B cell (primary cell): Measurements from ENCODE around the gene DCHS1. TPM values are rescaled to one million over a fixed set of nuclear protein-coding genes. Genes with fewer than 3 reads are reported as not detected.

Experiments used
- ATAC-seq: fragments of 200-7000 bp; cut with Tn5 transposase; one replicate; pipeline ENCODE4 v1.10.0; 2021; ENCODE audit warnings: low read depth, mild to moderate bottlenecking, moderate number of reproducible peaks, moderate library complexity
- CTCF ChIA-PET: fragments of 350-600 bp; sonication (Branson Sonifier 250); formaldehyde crosslinking; loops from one replicate; lab custom pipeline; 2021; ENCODE audit warnings: antibody characterized with exemption, inconsistent platforms; lab: Charles Lee
- POLR2A ChIA-PET: fragments of 350-600 bp; sonication (Branson Sonifier 250); formaldehyde crosslinking; loops from one replicate; lab custom pipeline; 2021; ENCODE audit warnings: antibody characterized with exemption; lab: Charles Lee
- DNase-seq: peaks from one replicate; pipeline ENCODE4 v3.0.0; 2013
- H2AFZ ChIP-seq: 2 replicates; pipeline ENCODE4 v1.6.1; 2012; ENCODE audit warnings: mild to moderate bottlenecking, low read depth, low read length; ENCODE audit not compliant: insufficient read depth, poor library complexity, severe bottlenecking
- H3K27ac ChIP-seq, 2 donors: 1 replicate in 1 of 2; 2 replicates in 1 of 2; pipeline ENCODE4 v1.5.1; 2012 to 2013; ENCODE audit warnings: low read length in 2 of 2, mild to moderate bottlenecking in 2 of 2, moderate library complexity in 1 of 2
- H3K27me3 ChIP-seq, 4 experiments: fragments of 200-600 bp in 1 of 4; sonication (generic) in 1 of 4; replicated peaks in 1 of 4; 1 replicate in 2 of 4; 2 replicates in 2 of 4; pipeline versions ENCODE4 v1.6.1 to v1.7.0; 2013 to 2016; ENCODE audit warnings: low read length in 3 of 4, mild to moderate bottlenecking in 2 of 4, mixed read lengths in 1 of 4, moderate library complexity in 1 of 4; ENCODE audit not compliant: insufficient read depth in 4 of 4, control insufficient read depth in 3 of 4; ENCODE audit errors: control extremely low read depth in 1 of 4
- H3K36me3 ChIP-seq, 2 experiments: replicated peaks in 1 of 2; 1 replicate in 1 of 2; 2 replicates in 1 of 2; pipeline versions ENCODE4 v1.6.1 to v1.7.1; 2013; ENCODE audit warnings: low read length in 1 of 2; ENCODE audit not compliant: insufficient read depth in 2 of 2, control insufficient read depth in 1 of 2; ENCODE audit errors: control extremely low read depth in 1 of 2, extremely low read depth in 1 of 2
- H3K4me1 ChIP-seq, 2 donors: fragments of 200-600 bp in 1 of 2; sonication (generic) in 1 of 2; 1 replicate in 1 of 2; 2 replicates in 1 of 2; pipeline versions ENCODE4 v1.5.1 to v1.6.1; 2013 to 2017; ENCODE audit warnings: low read length in 2 of 2; ENCODE audit not compliant: control insufficient read depth in 2 of 2, insufficient read depth in 2 of 2
- H3K4me2 ChIP-seq: replicated peaks from 2 replicates; pipeline ENCODE3; 2012; ENCODE audit warnings: mild to moderate bottlenecking, low read depth, low read length; ENCODE audit not compliant: poor library complexity, severe bottlenecking
- H3K4me3 ChIP-seq, 5 experiments: fragments of 200-600 bp in 1 of 5; sonication (generic) in 1 of 5; 1 replicate in 3 of 5; 2 replicates in 2 of 5; pipeline versions ENCODE4 v1.5.1 to v1.7.0; 2011 to 2016; ENCODE audit warnings: low read length in 4 of 5, mild to moderate bottlenecking in 4 of 5, low read depth in 2 of 5, control low read depth in 1 of 5, moderate library complexity in 1 of 5; ENCODE audit not compliant: insufficient read depth in 1 of 5; ENCODE audit errors: control extremely low read depth in 1 of 5, extremely low read depth in 1 of 5
- H3K79me2 ChIP-seq: fragments of 200-600 bp; sonication (generic); one replicate; pipeline ENCODE4 v1.6.0; 2016; ENCODE audit warnings: low read length; ENCODE audit not compliant: control insufficient read depth, insufficient read depth
- H3K9ac ChIP-seq: fragments of 200-600 bp; sonication (generic); 2 replicates; pipeline ENCODE4 v1.6.1; 2017; ENCODE audit warnings: mild to moderate bottlenecking, low read length, moderate library complexity
- H3K9me3 ChIP-seq, 3 donors: one replicate each; pipeline versions ENCODE4 v1.6.1 to v1.7.1; 2013; ENCODE audit warnings: low read length in 2 of 3; ENCODE audit not compliant: control insufficient read depth in 2 of 3, insufficient read depth in 1 of 3; ENCODE audit errors: control extremely low read depth in 1 of 3
- H4K20me1 ChIP-seq: 2 replicates; pipeline ENCODE4 v1.6.0; 2012; ENCODE audit warnings: mild to moderate bottlenecking, low read length; ENCODE audit not compliant: insufficient read depth, control insufficient read depth, poor library complexity, severe bottlenecking
- H3K27ac Mint-ChIP-seq: one replicate; pipeline ENCODE4 v1.8.0; 2021; ENCODE audit warnings: mixed read lengths
- H3K27me3 Mint-ChIP-seq: one replicate; pipeline ENCODE4 v1.8.0; 2021; ENCODE audit warnings: mixed read lengths
- H3K4me1 Mint-ChIP-seq: one replicate; pipeline ENCODE4 v1.8.0; 2021; ENCODE audit warnings: mixed read lengths
- H3K4me3 Mint-ChIP-seq: one replicate; pipeline ENCODE4 v1.8.0; 2021; ENCODE audit warnings: mixed read lengths
- H3K9me3 Mint-ChIP-seq: one replicate; pipeline ENCODE4 v1.8.0; 2022; ENCODE audit warnings: mixed read lengths; ENCODE audit not compliant: insufficient read depth
- CTCF ChIP-seq: fragments of 200-600 bp; IDR thresholded peaks from one replicate; pipeline ENCODE4 v1.8.0; 2022; ENCODE audit warnings: antibody characterized with exemption, mild to moderate bottlenecking
- EZH2 ChIP-seq: IDR thresholded peaks from 2 replicates; pipeline ENCODE4 v1.6.1; 2012; ENCODE audit warnings: borderline replicate concordance, low read depth, mild to moderate bottlenecking, moderate library complexity, low read length; ENCODE audit not compliant: insufficient read depth, poor library complexity, severe bottlenecking
- WGBS: methylation state at CpG from one replicate; pipeline ENCODE4 v1.1.5; 2013; ENCODE audit warnings: missing lambda C conversion rate; ENCODE audit not compliant: insufficient coverage; 5-methylcytosine and 5-hydroxymethylcytosine counted together
- intact Hi-C: fragments of 100-400 bp; cut with micrococcal nuclease; formaldehyde crosslinking; loops from one replicate; pipeline ENCODE4 v1.10.0; 2022
- polyA plus RNA-seq: library from polyadenylated mRNA; depleted of rRNA; stranded (reverse); fragments of >200 nt; gene quantifications from 2 replicates; pipeline ENCODE4 v1.2.3, GENCODE V29; 2012
- total RNA-seq, 2 donors: library from RNA; stranded (reverse); fragments of 120-200 nt in 1 of 2; gene quantifications; 1 replicate in 1 of 2; 2 replicates in 1 of 2; pipeline versions ENCODE4 v1.2.3 to v1.2.4, GENCODE V29; 2013 to 2022

Gene DCHS1
- total and polyA plus RNA-seq, 2 donors (not counting 1 experiment from before 2014, with no cell fraction given): 0.31 to 0.84 TPM

GRCh38 chr11:6656936-6657335 lies 1.3 kb upstream of the DCHS1 start:
- 88% methylated on average over 3 of the region's 5 CpGs for WGBS
- Mint-ChIP-seq H3K27me3 (peaks cover 13% of the 10 kb centered on the region), H3K4me3 (peak overlapping the region; percentile 72), H3K9me3 (no peaks in the 10 kb centered on the region), H3K27ac (peak overlapping the region; percentile 72), H3K4me1 (peaks cover 9% of the 10 kb centered on the region)
- Histone ChIP-seq H3K4me3 (no peak overlapping the region), H3K79me2 (no peaks in the 10 kb centered on the region), H3K36me3 (no peaks in the 10 kb centered on the region), H4K20me1 (no peaks in the 10 kb centered on the region), H3K4me2 (no peak overlapping the region), H2AFZ (no peak overlapping the region), H3K27me3 (peaks cover 0 to 19% (median 12%) of the 10 kb centered on the region in 4 experiments), H3K27ac (no peak overlapping the region), H3K9me3 (no peaks in the 10 kb centered on the region), H3K9ac (no peak overlapping the region), H3K4me1 (peaks cover 10 to 12% of the 10 kb centered on the region in 2 donors)
- intact Hi-C loops: no loop called here
- POLR2A ChIA-PET: interaction anchor here (0.6 kb wide), 1 partner anchor 14 kb away, joined by 8 read pairs; no protein-coding TSS in a partner anchor
- ATAC-seq (no peak), DNase-seq (no peak)
- TF ChIP-seq EZH2: no peak
- TF ChIP-seq CTCF: no peak
- CTCF ChIA-PET: interaction anchor here (1.8 to 2.5 kb wide), 2 partner anchors 10 to 45 kb away, joined by 6 to 14 read pairs; partner anchors contain the start of gene TAF10

GRCh38 chr11:6656584-6656915 lies 941 bp upstream of the DCHS1 start:
- TF ChIP-seq EZH2: no peak
- TF ChIP-seq CTCF: no peak
- Histone ChIP-seq H3K4me3 (no peak overlapping the region), H3K79me2 (no peaks in the 10 kb centered on the region), H3K36me3 (no peaks in the 10 kb centered on the region), H4K20me1 (no peaks in the 10 kb centered on the region), H3K27me3 (peaks cover 0 to 19% (median 12%) of the 10 kb centered on the region in 4 experiments), H2AFZ (no peak overlapping the region), H3K4me1 (peaks cover 10 to 12% of the 10 kb centered on the region in 2 donors), H3K9me3 (no peaks in the 10 kb centered on the region), H3K9ac (no peak overlapping the region), H3K4me2 (no peak overlapping the region), H3K27ac (no peak overlapping the region)
- H3K4me3 Mint-ChIP-seq: peak overlapping the region; percentile 72
- no peak for ATAC-seq
- peaks cover 9% of the 10 kb centered on the region for H3K4me1 Mint-ChIP-seq
- intact Hi-C loops: no loop called here
- ChIA-PET POLR2A (interaction anchor here (0.6 kb wide), 1 partner anchor 14 kb away, joined by 8 read pairs; no protein-coding TSS in a partner anchor), CTCF (interaction anchor here (1.8 to 2.5 kb wide), 2 partner anchors 11 to 44 kb away, joined by 6 to 14 read pairs; partner anchors contain the start of gene TAF10)
- H3K9me3 Mint-ChIP-seq: no peaks in the 10 kb centered on the region
- 85% methylated on average over 3 of the region's 4 CpGs for WGBS
- DNase-seq: no peak
- H3K27me3 Mint-ChIP-seq: peaks cover 13% of the 10 kb centered on the region
- peak overlapping the region; percentile 72 for H3K27ac Mint-ChIP-seq
